Immature natural killer cell (primary cell): ENCODE data around the gene UCHL1. TPM values are rescaled to one million over a fixed set of nuclear protein-coding genes. Genes with fewer than 3 reads are reported as not detected.
A peak's percentile ranks its signal among the peaks of the same experiment; 100 is the strongest.

ENCODE experiments used
- DNase-seq, 3 donors: peaks; one replicate each; pipeline ENCODE4 v3.0.0; 2022; ENCODE audit warnings: mixed read lengths in 1 of 3
- H3K27ac Mint-ChIP-seq, 6 donors: one replicate each; pipeline ENCODE4 v1.8.0; 2020; ENCODE audit warnings: mixed read lengths in 6 of 6, mild to moderate bottlenecking in 5 of 6, inconsistent platforms in 4 of 6, moderate library complexity in 3 of 6
- H3K27me3 Mint-ChIP-seq, 3 donors: one replicate each; pipeline ENCODE4 v1.8.0; 2020 to 2021; ENCODE audit warnings: low read depth in 3 of 3, mild to moderate bottlenecking in 3 of 3, mixed read lengths in 3 of 3, moderate library complexity in 3 of 3, inconsistent platforms in 1 of 3
- H3K36me3 Mint-ChIP-seq, 3 donors: one replicate each; pipeline ENCODE4 v1.8.0; 2020; ENCODE audit warnings: mixed read lengths in 3 of 3, inconsistent platforms in 2 of 3, mild to moderate bottlenecking in 2 of 3
- H3K4me1 Mint-ChIP-seq, 2 donors: one replicate each; pipeline ENCODE4 v1.8.0; 2020; ENCODE audit warnings: inconsistent platforms in 2 of 2, mild to moderate bottlenecking in 2 of 2, mixed read lengths in 2 of 2, moderate library complexity in 1 of 2
- H3K4me3 Mint-ChIP-seq, 5 donors: one replicate each; pipeline ENCODE4 v1.8.0; 2020; ENCODE audit warnings: mild to moderate bottlenecking in 5 of 5, mixed read lengths in 5 of 5, inconsistent platforms in 3 of 5, moderate library complexity in 3 of 5
- H3K9me3 Mint-ChIP-seq, 6 donors: one replicate each; pipeline ENCODE4 v1.8.0; 2020; ENCODE audit warnings: mild to moderate bottlenecking in 6 of 6, mixed read lengths in 6 of 6, inconsistent platforms in 4 of 6, moderate library complexity in 3 of 6
- polyA plus RNA-seq, 3 donors: library from polyadenylated mRNA; unstranded; fragments of 300-500 nt; fragmentation: Illumina TruSeq; gene quantifications; one replicate each; pipeline ENCODE4 v1.2.3, GENCODE V29; 2021

The UCHL1 gene
- polyA plus RNA-seq, 3 donors from 2014 or later, result not detected

DNA sequence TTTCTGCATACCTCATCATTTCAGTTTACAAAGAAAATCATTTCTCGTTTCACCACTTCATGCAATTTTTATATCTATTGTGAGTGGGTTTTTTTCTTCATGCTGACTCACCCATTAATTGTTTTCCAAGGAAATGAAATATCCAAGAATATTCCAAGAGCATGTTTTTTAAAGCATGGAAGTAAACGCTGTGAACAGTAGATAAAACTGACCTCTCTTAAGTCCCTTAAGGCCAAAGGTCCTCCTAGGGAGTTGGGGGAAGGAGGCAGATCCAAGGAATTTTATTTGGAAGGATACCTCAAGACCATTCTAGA is 39.8 kb upstream of the UCHL1 start:
- peaks cover 17 to 23% (median 20%) of the 10 kb centered on the region in 3 donors for H3K27me3 Mint-ChIP-seq
- H3K9me3 Mint-ChIP-seq, result peaks cover 0 to 18% (median 2%) of the 10 kb centered on the region in 6 donors
- H3K27ac Mint-ChIP-seq, result no peak overlapping the region
- H3K4me1 Mint-ChIP-seq, result peaks cover 6 to 21% of the 10 kb centered on the region in 2 donors
- H3K36me3 Mint-ChIP-seq, result peaks cover 0 to 5% (median 4%) of the 10 kb centered on the region in 3 donors
- peak overlapping the region; percentile 7 to 67 (median 50) for H3K4me3 Mint-ChIP-seq
- no peak for DNase-seq

DNA sequence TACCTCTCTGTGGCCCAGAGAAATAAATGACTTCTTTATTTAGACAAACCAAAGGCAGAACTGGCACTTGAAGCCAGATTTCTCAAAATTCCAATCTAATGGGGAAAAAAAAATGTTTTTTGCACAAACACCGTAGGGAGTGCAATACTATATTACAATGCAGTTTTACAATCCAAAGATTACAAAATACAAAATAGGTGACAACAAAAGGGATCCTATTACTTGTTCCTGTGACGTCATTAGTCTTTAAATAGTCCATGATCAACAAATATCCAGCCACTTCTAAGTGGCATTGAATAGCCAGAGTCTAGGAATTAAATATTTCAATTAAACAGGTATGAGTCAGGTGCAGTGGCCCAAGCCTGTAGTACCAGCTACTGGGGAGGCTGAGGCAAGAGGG is 39.4 kb upstream of the UCHL1 start:
- Mint-ChIP-seq H3K27ac (no peak overlapping the region), H3K4me1 (peaks cover 6 to 21% of the 10 kb centered on the region in 2 donors), H3K4me3 (no peak overlapping the region), H3K9me3 (peaks cover 0 to 18% (median 2%) of the 10 kb centered on the region in 6 donors), H3K36me3 (peaks cover 0 to 5% (median 4%) of the 10 kb centered on the region in 3 donors), H3K27me3 (peaks cover 16 to 23% (median 17%) of the 10 kb centered on the region in 3 donors)
- DNase-seq, result no peak

DNA sequence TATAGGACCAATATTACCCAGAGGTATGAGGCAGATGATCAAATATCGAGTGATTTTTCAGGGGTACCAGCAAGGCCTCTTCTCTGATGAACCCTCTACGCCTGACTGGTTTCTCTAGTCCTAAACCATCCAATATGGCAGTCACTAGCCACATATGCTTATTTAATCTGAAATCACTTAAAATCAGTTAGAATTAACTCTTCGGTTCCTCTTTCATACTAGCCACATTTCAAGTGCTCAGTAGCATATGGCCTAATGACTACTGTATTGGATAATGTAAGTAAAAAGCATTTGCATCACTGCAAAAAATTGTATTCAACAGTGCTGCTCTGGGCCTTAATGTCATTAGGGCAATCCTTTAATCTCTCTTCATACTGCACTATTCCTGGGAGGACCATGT is 38.0 kb upstream of the UCHL1 start:
- peaks cover 6 to 21% of the 10 kb centered on the region in 2 donors for H3K4me1 Mint-ChIP-seq
- peaks cover 0 to 13% (median under 1%) of the 10 kb centered on the region in 6 donors for H3K9me3 Mint-ChIP-seq
- no peak overlapping the region for H3K4me3 Mint-ChIP-seq
- H3K27ac Mint-ChIP-seq, result no peak overlapping the region
- H3K36me3 Mint-ChIP-seq, result peaks cover 0 to 5% (median 4%) of the 10 kb centered on the region in 3 donors
- peaks cover 10 to 15% (median 13%) of the 10 kb centered on the region in 3 donors for H3K27me3 Mint-ChIP-seq
- DNase-seq, result no peak

DNA sequence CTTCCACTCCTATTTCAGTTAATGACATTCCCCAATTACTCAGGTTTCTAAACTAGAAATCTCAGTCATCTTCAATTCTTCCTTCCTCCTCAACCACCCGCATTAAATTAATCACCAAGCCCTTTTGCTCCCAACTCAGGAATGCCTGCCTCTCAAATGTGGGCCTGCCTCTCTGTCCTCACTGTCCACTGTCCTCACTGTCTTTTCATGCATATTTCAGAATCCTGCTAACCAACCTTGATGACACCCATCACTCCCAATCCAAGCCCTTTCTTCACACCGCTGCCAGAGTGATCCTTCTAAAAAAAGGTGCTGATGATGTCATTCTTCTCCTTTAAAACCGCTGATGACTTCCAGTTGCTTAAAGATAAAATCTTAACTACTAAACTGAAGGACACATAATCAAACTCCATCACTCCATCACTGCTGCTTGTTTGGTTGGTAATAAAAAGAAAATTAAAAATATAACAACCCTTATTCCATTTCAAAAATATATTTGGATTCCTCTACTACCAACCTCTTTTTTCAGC is 37.2 kb upstream of the UCHL1 start:
- peaks cover 0 to 13% (median under 1%) of the 10 kb centered on the region in 6 donors for H3K9me3 Mint-ChIP-seq
- no peak for DNase-seq
- H3K27me3 Mint-ChIP-seq, result peaks cover 10 to 15% (median 13%) of the 10 kb centered on the region in 3 donors
- no peak overlapping the region for H3K27ac Mint-ChIP-seq
- H3K36me3 Mint-ChIP-seq, result peaks cover 0 to 5% (median 4%) of the 10 kb centered on the region in 3 donors
- no peak overlapping the region for H3K4me3 Mint-ChIP-seq
- H3K4me1 Mint-ChIP-seq, result peaks cover 6 to 21% of the 10 kb centered on the region in 2 donors

DNA sequence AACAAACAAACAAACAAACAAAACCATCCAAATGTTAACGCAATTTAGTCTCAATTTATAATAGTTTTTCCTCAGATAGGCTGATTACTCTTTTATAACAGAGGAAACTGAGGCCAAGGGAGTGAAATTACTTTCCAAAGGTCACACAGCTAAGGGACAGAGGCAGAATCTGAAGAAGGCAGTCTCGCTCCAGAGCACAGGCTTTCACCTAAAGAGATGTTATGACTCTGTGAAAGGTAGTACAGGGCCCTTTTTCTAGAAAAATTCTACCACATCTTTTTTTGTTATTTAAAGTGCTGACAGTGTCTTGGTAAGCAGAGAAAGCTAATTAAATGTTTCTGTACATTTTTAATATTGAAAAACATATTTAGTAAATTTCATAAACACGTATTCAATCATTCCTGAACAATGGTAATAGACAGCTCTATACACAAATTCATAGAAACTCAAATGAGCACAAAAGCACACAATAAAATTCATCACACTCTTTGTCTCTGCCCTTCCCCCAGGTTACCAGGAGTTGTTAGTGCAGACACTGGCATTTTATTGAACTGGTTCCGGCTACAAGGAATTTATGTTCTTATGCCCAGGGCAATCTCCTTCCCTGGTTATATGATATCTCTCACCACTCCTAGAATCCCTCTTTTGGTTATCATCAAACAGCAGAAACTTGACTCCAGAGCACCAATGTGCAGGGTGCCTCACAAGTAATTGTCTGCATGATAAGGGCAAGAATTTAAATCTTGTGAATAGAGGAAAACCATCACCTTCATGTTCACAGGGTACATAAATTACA is 34.7 kb upstream of the UCHL1 start:
- Mint-ChIP-seq H3K27ac (no peak overlapping the region), H3K4me3 (no peak overlapping the region), H3K27me3 (peaks cover 1 to 8% (median 6%) of the 10 kb centered on the region in 3 donors), H3K4me1 (peaks cover 0 to 2% of the 10 kb centered on the region in 2 donors), H3K9me3 (peaks cover 0 to 2% (median 0%) of the 10 kb centered on the region in 6 donors), H3K36me3 (no peaks in the 10 kb centered on the region)
- DNase-seq, result no peak

DNA sequence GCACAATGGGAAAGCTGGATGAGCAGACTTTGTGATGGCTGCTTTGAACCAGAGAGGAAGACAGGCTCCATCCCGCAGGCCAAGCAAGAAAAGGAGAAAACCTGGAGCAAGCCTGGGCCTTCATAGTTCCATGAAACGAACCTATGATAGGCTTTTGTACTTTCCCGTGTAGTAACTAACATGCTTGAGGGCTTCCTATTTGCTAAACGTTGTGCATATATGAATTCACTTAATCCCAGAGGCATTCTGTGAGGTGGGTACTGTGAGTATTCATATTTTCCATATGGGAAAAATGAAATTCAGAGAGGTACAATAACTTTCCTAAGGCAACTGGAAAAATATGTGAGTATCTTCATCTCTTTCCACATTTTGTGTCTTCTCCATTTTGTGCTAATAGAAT is 28.8 kb upstream of the UCHL1 start:
- H3K27me3 Mint-ChIP-seq, result peaks cover 0 to 3% (median 3%) of the 10 kb centered on the region in 3 donors
- H3K4me1 Mint-ChIP-seq, result no peaks in the 10 kb centered on the region
- no peaks in the 10 kb centered on the region for H3K36me3 Mint-ChIP-seq
- DNase-seq, result no peak
- H3K4me3 Mint-ChIP-seq, result no peak overlapping the region
- no peak overlapping the region for H3K27ac Mint-ChIP-seq
- peaks cover 0 to 5% (median 0%) of the 10 kb centered on the region in 6 donors for H3K9me3 Mint-ChIP-seq

DNA sequence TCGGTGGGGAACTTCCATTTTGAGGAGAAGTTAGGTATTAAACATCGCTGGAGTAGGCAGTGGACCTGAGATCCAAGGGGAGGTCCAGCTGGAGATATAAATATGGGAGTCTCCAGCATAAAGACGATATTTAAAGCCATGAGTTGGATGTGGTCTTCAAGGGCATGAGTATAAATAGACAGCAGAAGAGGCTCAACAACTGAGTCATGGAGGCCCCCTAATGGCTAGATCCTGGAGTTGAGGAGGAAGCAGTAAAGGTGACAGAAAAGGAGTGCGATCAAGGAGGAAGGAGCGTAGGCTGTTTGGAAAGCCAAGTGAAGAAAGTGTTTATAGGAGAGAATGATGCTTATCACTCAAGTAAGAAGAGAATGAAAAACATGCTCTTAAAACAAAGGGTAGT is 24.3 kb upstream of the UCHL1 start:
- no peak overlapping the region for H3K4me3 Mint-ChIP-seq
- no peak overlapping the region for H3K27ac Mint-ChIP-seq
- H3K36me3 Mint-ChIP-seq, result no peaks in the 10 kb centered on the region
- DNase-seq, result no peak
- peaks cover 0 to 5% (median 0%) of the 10 kb centered on the region in 6 donors for H3K9me3 Mint-ChIP-seq
- H3K4me1 Mint-ChIP-seq, result no peaks in the 10 kb centered on the region
- H3K27me3 Mint-ChIP-seq, result peaks cover 0 to 4% (median 3%) of the 10 kb centered on the region in 3 donors

DNA sequence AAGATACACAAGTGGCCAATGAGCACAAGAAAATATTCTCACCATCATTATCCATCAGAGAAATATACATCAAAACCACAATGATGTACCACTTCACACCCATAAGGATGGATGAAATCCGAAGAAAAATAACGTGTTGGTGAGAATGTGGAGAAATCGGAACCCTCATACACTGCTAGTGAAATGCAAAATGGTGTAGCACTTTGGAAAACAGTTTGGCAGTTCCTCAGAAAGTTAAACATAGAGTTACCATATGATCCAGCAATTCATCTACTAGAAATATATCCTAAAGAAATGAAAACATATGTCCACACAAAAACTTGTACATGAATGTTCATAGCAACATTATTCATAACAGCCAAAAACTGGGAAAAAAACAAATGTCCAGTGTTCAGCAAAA is 23.9 kb upstream of the UCHL1 start:
- Mint-ChIP-seq H3K27ac (no peak overlapping the region), H3K36me3 (no peaks in the 10 kb centered on the region), H3K9me3 (peaks cover 0 to 5% (median 0%) of the 10 kb centered on the region in 6 donors), H3K27me3 (peaks cover 0 to 4% (median 3%) of the 10 kb centered on the region in 3 donors), H3K4me1 (no peaks in the 10 kb centered on the region), H3K4me3 (no peak overlapping the region)
- no peak for DNase-seq

DNA sequence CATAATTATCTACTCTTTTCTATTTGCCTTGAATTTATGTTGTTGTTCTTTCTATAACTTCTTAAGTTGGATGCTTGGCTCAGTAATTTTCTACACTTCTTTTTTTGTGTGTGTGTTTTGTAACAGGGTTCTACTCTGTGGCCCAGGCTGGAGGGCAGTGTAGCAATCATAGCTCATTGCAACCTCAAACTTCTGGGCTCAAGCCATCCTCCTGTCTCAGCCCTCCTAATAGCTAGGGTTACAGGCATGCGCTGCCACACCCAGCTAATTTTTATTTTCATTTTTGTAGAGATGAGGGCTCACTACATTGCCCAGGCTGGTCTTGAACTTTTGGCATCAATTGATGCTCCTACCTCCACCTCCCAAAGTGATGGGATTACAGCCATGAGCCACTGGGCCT is 20.7 kb upstream of the UCHL1 start:
- Mint-ChIP-seq H3K36me3 (no peaks in the 10 kb centered on the region), H3K27me3 (peaks cover 0 to 4% (median 0%) of the 10 kb centered on the region in 3 donors), H3K4me3 (no peak overlapping the region), H3K9me3 (peaks cover 0 to 1% (median 0%) of the 10 kb centered on the region in 6 donors), H3K4me1 (no peaks in the 10 kb centered on the region), H3K27ac (no peak overlapping the region)
- DNase-seq, result no peak

DNA sequence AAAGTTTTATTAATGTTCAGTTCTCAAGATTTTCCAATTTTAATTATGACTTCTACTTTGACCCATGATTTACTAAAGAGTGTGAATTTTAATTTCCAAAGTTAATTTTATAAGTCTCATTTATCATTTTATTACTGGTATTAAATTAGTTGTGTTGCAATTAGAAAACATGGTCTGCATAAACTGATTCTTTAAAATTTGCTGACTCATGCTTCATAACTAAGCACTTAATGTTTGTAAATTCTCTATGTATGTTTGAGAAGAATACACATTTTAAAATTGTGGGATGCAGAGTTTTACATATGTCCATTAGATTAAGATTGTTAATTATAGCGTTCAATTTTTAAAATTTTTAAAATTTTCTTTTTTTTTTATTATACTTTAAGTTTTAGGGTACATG is 20.2 kb upstream of the UCHL1 start:
- Mint-ChIP-seq H3K9me3 (peaks cover 0 to 1% (median 0%) of the 10 kb centered on the region in 6 donors), H3K4me1 (no peaks in the 10 kb centered on the region), H3K4me3 (no peak overlapping the region), H3K27ac (no peak overlapping the region), H3K36me3 (no peaks in the 10 kb centered on the region), H3K27me3 (peaks cover 0 to 4% (median 0%) of the 10 kb centered on the region in 3 donors)
- DNase-seq, result no peak

DNA sequence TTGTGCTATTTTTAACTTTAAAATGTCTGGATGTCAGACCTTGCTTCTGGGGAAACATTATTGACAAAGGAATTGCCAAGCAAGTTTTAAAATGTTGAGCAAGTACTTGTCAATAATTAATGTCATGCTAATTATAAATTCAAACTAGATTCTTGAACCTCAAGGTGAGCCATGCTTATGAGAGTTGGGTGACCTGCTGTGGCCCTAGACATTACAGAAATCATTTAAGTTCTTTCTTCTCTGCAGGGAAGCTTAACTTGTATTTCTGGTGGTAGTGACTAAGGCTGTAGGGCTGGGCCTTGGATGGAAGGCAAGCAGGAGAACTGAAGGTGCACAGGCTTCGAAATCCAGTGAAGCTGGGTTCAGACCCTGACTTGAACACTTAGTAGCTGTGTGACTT is 14.8 kb upstream of the UCHL1 start:
- H3K36me3 Mint-ChIP-seq, result no peaks in the 10 kb centered on the region
- no peak overlapping the region for H3K27ac Mint-ChIP-seq
- no peak for DNase-seq
- peaks cover 0 to 4% (median 1%) of the 10 kb centered on the region in 6 donors for H3K9me3 Mint-ChIP-seq
- H3K4me3 Mint-ChIP-seq, result no peak overlapping the region
- H3K27me3 Mint-ChIP-seq, result no peaks in the 10 kb centered on the region
- no peaks in the 10 kb centered on the region for H3K4me1 Mint-ChIP-seq

DNA sequence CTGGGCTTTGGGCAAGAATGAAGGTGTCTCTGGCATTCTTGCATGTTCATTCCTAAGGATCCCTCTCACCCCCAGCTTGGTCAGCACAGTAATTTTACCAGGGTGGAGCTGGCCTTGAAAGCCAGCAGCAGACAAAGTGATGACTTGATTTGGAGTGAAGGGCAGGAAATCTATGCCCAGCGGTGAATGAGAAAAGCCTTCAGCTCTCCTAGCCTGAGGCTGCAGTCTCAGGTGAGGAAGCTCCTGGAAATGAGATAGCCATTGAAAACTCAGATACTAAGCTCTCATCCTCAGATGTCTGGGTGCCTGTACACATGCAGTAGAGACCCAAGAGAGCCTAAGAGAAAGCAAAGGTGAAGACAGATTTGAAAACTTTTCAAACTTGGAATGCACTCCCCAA is 10.7 kb upstream of the UCHL1 start:
- H3K27me3 Mint-ChIP-seq, result peaks cover 0 to 1% (median 0%) of the 10 kb centered on the region in 3 donors
- H3K4me3 Mint-ChIP-seq, result no peak overlapping the region
- DNase-seq, result no peak
- no peaks in the 10 kb centered on the region for H3K4me1 Mint-ChIP-seq
- H3K36me3 Mint-ChIP-seq, result no peaks in the 10 kb centered on the region
- H3K9me3 Mint-ChIP-seq, result peaks cover 0 to 10% (median 5%) of the 10 kb centered on the region in 6 donors
- H3K27ac Mint-ChIP-seq, result no peak overlapping the region

DNA sequence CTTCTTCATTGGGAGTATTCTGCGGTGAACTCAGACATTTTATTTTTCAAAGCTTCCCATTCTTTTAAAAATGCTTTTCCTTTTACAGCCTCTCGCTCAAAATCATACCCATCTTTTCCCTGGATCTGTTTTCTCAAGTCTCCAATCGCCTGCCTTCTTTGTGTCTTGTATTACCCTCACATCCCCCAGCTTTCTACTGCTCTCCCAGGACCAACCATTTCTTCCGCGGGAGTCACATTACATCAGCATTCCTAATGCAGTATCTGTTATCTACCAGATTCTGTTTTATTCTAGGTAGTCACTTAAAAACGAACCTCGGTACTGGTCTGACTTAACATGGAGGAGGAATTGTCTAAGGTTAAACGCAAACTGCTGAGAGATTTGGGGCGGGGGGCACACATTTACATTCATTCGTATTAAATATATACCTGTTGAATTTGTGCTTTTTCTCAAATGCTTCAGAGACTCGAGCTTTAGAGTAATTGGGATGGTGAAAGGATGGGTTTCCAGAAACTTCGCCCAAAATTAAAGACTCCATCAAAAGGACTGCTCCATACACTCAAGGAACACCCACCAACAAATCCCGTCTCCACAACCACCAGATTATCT is 493 bp upstream of the UCHL1 start:
- no peak for DNase-seq
- no peak overlapping the region for H3K27ac Mint-ChIP-seq
- peaks cover 0 to 13% (median 4%) of the 10 kb centered on the region in 6 donors for H3K9me3 Mint-ChIP-seq
- peaks cover 0 to 4% (median 0%) of the 10 kb centered on the region in 3 donors for H3K36me3 Mint-ChIP-seq
- peaks cover 0 to 13% (median 7%) of the 10 kb centered on the region in 3 donors for H3K27me3 Mint-ChIP-seq
- H3K4me1 Mint-ChIP-seq, result peaks cover 5 to 6% of the 10 kb centered on the region in 2 donors
- peak overlapping the region in 4 of 5 donors; percentile 22 to 61 (median 29) for H3K4me3 Mint-ChIP-seq
